HepG2 (cell line): ENCODE measurements around the gene TIMM13. TPM values are rescaled to one million over a fixed set of nuclear protein-coding genes. Genes with fewer than 3 reads are reported as not detected.

Experiments
- ARNT2 ChIP-seq: sonication (generic); formaldehyde crosslinking; IDR thresholded peaks from 2 replicates; pipeline ENCODE4 v1.8.0; 2022; ENCODE audit warnings: mild to moderate bottlenecking, low read depth, missing genetic modification reagents, moderate library complexity
- CBX1 ChIP-seq: IDR thresholded peaks from one replicate; pipeline ENCODE4 v1.6.1; 2016; ENCODE audit warnings: antibody characterized with exemption, low read depth
- FOXA3 ChIP-seq: IDR thresholded peaks from 2 replicates; pipeline ENCODE4 v1.6.1; 2016; ENCODE audit warnings: missing genetic modification reagents, missing compliant biosample characterization
- GABPA ChIP-seq, 2 experiments: IDR thresholded peaks; 2 replicates each; pipeline ENCODE4 v1.6.1; 2011 to 2016; ENCODE audit warnings: low read depth in 2 of 2, low read length in 1 of 2, missing biosample characterization in 1 of 2, missing genetic modification characterization in 1 of 2
- KLF13 ChIP-seq: sonication (generic); formaldehyde crosslinking; IDR thresholded peaks from 2 replicates; pipeline ENCODE4 v1.4.0; 2020; ENCODE audit warnings: mild to moderate bottlenecking, missing genetic modification reagents
- MAZ ChIP-seq, 2 experiments: sonication (generic) in 1 of 2; formaldehyde crosslinking in 1 of 2; IDR thresholded peaks; 2 replicates each; pipeline versions ENCODE4 v1.5.0 to v1.6.1; 2012 to 2020; ENCODE audit warnings: low read depth in 2 of 2, mild to moderate bottlenecking in 2 of 2, borderline replicate concordance in 1 of 2, improper control_type of control experiment in 1 of 2, low read length in 1 of 2, missing genetic modification reagents in 1 of 2, moderate library complexity in 1 of 2
- MTA3 ChIP-seq: sonication (generic); formaldehyde crosslinking; IDR thresholded peaks from 2 replicates; pipeline ENCODE4 v1.4.0; 2020; ENCODE audit warnings: missing genetic modification reagents
- PAF1 ChIP-seq: IDR thresholded peaks from 2 replicates; pipeline ENCODE4 v1.6.1; 2016; ENCODE audit warnings: missing genetic modification reagents, missing compliant biosample characterization
- POGZ ChIP-seq: sonication (generic); formaldehyde crosslinking; IDR thresholded peaks from 2 replicates; pipeline ENCODE4 v1.4.0; 2020; ENCODE audit warnings: mild to moderate bottlenecking, missing genetic modification reagents
- POLR2G ChIP-seq: fragments of 200-400 bp; formaldehyde crosslinking; IDR thresholded peaks from 2 replicates; pipeline ENCODE4 v1.6.1; 2018; ENCODE audit warnings: mild to moderate bottlenecking, low read depth, low read length, moderate library complexity
- RCOR2 ChIP-seq: IDR thresholded peaks from 2 replicates; pipeline ENCODE4 v1.6.1; 2016; ENCODE audit warnings: missing biosample characterization, missing genetic modification reagents
- ZBTB7A ChIP-seq: sonication (generic); formaldehyde crosslinking; IDR thresholded peaks from 2 replicates; pipeline ENCODE4 v1.8.0; 2022; ENCODE audit warnings: mild to moderate bottlenecking, missing genetic modification reagents
- ZNF570 ChIP-seq: sonication (generic); formaldehyde crosslinking; IDR thresholded peaks from 2 replicates; pipeline ENCODE4 v1.4.0; 2020; ENCODE audit warnings: mild to moderate bottlenecking, missing genetic modification reagents, borderline replicate concordance
- ZNF672 ChIP-seq: sonication (generic); formaldehyde crosslinking; IDR thresholded peaks from 2 replicates; pipeline ENCODE4 v1.8.1; 2022; ENCODE audit warnings: missing genetic modification reagents
- ZNF83 ChIP-seq: sonication (generic); formaldehyde crosslinking; IDR thresholded peaks from 2 replicates; pipeline ENCODE4 v1.4.0; 2020; ENCODE audit warnings: missing genetic modification reagents, mild to moderate bottlenecking, borderline replicate concordance
- polyA plus RNA-seq, 8 experiments: library from polyadenylated mRNA; depleted of rRNA in 3 of 8; stranded (reverse) in 7 of 8; unstranded in 1 of 8; fragments of >200 nt; fragmentation: Illumina TruSeq in 4 of 8; extraction: Trizol in 4 of 8; gene quantifications; 2 replicates each; pipeline versions ENCODE4 v1.2.1 to v1.2.3, GENCODE V29; 2011 to 2016; ENCODE audit warnings: low read depth in 4 of 8, missing spikeins in 1 of 8, mixed read lengths in 1 of 8; ENCODE audit not compliant: insufficient read depth in 1 of 8
- total RNA-seq, 5 experiments: library from RNA; depleted of rRNA; stranded (reverse); fragments of >200 nt; fragmentation: Illumina TruSeq; extraction: Trizol; gene quantifications; 2 replicates each; pipeline ENCODE4 v1.2.3, GENCODE V29; 2016; ENCODE audit warnings: low read depth in 1 of 5
- TF ChIP-seq, protein P1 (sequence below): sonication (generic); formaldehyde crosslinking; IDR thresholded peaks from 2 replicates; pipeline ENCODE4 v1.4.0; 2020; ENCODE audit warnings: missing genetic modification reagents
- TF ChIP-seq, protein P2 (sequence below): sonication (generic); formaldehyde crosslinking; IDR thresholded peaks from 2 replicates; pipeline ENCODE4 v1.8.0; 2023; ENCODE audit warnings: mild to moderate bottlenecking, missing genetic modification reagents
- TF ChIP-seq, protein P3 (sequence below): sonication (generic); formaldehyde crosslinking; IDR thresholded peaks from 2 replicates; pipeline ENCODE4 v1.4.0; 2020; ENCODE audit warnings: mild to moderate bottlenecking, low read depth, missing genetic modification reagents
- TF ChIP-seq, protein P4 (sequence below): sonication (generic); formaldehyde crosslinking; IDR thresholded peaks from 2 replicates; pipeline ENCODE4 v1.4.0; 2020; ENCODE audit warnings: missing genetic modification reagents
- TF ChIP-seq, protein P5 (sequence below): sonication (generic); formaldehyde crosslinking; IDR thresholded peaks from 2 replicates; pipeline ENCODE4 v1.8.1; 2023; ENCODE audit warnings: missing genetic modification reagents, inconsistent platforms, borderline replicate concordance

TIMM13 gene
- total and polyA plus RNA-seq, 2 of the 13 experiments (the other 11 are each of a cell fraction or from before 2014, with no cell fraction given), result 48.4 to 108 TPM

DNA sequence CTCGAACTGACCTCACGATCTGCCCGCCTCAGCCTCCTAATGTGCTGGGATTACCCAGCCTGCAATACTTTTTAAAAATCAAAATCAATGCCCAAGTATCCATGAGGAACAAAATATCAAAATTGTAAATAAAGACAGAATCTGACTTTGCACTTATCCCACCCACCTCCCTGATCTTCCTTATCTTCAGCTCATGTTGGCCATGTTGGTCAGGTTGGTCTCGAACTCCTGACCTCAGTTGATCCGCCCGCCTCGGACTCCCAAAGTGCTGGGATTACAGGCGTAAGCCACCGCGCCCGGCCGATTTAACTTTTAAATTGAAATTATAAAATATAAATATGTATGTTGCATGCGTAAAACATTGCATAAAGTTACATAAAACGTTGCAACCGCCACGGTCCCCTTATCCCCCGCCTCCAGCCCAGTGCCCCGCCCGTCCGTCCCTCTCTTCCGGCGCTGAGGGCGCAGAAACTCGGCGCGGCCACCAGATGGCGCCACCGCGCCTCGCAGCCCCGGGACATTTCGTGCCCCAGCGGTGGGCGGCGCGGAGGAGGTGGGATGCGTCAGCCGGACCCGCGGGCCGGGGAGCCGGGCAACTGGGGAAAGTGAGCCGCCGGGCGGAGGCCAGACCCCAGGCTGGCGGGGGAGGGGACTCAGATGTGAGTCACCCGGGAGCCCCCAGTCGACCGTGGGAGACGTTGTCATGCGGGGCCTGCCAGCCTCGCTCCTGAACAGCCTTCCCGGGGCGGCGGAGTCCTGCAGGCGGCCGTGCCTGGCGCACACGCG, 47.0 kb upstream of the TIMM13 start (continued):
- TF ChIP-seq MAZ (IDR thresholded peaks at IDR 0.05; ENCODE audit: borderline replicate concordance, low read depth, low read length), result peak; percentile 95
- peak; percentile 87 for TF ChIP-seq MAZ (CRISPR knock-in tag; IDR thresholded peaks at IDR 0.05; ENCODE audit: low read depth)
- TF ChIP-seq ZNF570 (CRISPR knock-in tag), result no peak
- no peak for TF ChIP-seq FOXA3 (CRISPR knock-in tag)
- TF ChIP-seq MTA3, result no peak
- no peak for TF ChIP-seq RCOR2
- TF ChIP-seq PAF1, result no peak
- TF ChIP-seq KLF13 (CRISPR knock-in tag), result 0 out of 2 replicates have a peak, but pooled peaks have one; percentile 67
- TF ChIP-seq ARNT2 (CRISPR knock-in tag), result peak; percentile 78
- TF ChIP-seq ZBTB7A (CRISPR knock-in tag), result peak; percentile 96
- TF ChIP-seq, protein P1, sequence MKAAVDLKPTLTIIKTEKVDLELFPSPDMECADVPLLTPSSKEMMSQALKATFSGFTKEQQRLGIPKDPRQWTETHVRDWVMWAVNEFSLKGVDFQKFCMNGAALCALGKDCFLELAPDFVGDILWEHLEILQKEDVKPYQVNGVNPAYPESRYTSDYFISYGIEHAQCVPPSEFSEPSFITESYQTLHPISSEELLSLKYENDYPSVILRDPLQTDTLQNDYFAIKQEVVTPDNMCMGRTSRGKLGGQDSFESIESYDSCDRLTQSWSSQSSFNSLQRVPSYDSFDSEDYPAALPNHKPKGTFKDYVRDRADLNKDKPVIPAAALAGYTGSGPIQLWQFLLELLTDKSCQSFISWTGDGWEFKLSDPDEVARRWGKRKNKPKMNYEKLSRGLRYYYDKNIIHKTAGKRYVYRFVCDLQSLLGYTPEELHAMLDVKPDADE (CRISPR knock-in tag), result no peak
- TF ChIP-seq POGZ, result no peak
- TF ChIP-seq, protein P2, sequence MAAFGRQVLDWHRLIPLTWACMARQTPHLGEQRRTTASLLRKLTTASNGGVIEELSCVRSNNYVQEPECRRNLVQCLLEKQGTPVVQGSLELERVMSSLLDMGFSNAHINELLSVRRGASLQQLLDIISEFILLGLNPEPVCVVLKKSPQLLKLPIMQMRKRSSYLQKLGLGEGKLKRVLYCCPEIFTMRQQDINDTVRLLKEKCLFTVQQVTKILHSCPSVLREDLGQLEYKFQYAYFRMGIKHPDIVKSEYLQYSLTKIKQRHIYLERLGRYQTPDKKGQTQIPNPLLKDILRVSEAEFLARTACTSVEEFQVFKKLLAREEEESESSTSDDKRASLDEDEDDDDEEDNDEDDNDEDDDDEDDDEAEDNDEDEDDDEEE (CRISPR knock-in tag), result no peak
- TF ChIP-seq POLR2G, result no peak
- TF ChIP-seq, protein P3, sequence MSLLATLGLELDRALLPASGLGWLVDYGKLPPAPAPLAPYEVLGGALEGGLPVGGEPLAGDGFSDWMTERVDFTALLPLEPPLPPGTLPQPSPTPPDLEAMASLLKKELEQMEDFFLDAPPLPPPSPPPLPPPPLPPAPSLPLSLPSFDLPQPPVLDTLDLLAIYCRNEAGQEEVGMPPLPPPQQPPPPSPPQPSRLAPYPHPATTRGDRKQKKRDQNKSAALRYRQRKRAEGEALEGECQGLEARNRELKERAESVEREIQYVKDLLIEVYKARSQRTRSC (CRISPR knock-in tag), result no peak
- no peak for TF ChIP-seq CBX1
- TF ChIP-seq ZNF672 (CRISPR knock-in tag), result no peak
- TF ChIP-seq, protein P4, sequence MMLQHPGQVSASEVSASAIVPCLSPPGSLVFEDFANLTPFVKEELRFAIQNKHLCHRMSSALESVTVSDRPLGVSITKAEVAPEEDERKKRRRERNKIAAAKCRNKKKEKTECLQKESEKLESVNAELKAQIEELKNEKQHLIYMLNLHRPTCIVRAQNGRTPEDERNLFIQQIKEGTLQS (CRISPR knock-in tag), result peak; percentile 53; the same call in 1 of the 2 replicates
- no peak for TF ChIP-seq GABPA (IDR thresholded peaks at IDR 0.05; ENCODE audit: low read depth, low read length)
- TF ChIP-seq GABPA (CRISPR knock-in tag; IDR thresholded peaks at IDR 0.05; ENCODE audit: low read depth), result peak; percentile 36; the same call in 1 of the 2 replicates
- TF ChIP-seq ZNF83 (CRISPR knock-in tag), result no peak
- TF ChIP-seq, protein P5, sequence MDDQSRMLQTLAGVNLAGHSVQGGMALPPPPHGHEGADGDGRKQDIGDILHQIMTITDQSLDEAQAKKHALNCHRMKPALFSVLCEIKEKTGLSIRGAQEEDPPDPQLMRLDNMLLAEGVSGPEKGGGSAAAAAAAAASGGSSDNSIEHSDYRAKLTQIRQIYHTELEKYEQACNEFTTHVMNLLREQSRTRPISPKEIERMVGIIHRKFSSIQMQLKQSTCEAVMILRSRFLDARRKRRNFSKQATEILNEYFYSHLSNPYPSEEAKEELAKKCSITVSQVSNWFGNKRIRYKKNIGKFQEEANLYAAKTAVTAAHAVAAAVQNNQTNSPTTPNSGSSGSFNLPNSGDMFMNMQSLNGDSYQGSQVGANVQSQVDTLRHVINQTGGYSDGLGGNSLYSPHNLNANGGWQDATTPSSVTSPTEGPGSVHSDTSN (CRISPR knock-in tag), result no peak
